K562 (cell line): ENCODE results near the gene TUBB4B. TPM values are rescaled to one million over a fixed set of nuclear protein-coding genes. Genes with fewer than 3 reads are reported as not detected.

Experiments
- BCL6 ChIP-seq: fragments of 250-450 bp; sonication (Bioruptor Pico); IDR thresholded peaks from 2 replicates; pipeline ENCODE4 v1.4.0; 2020
- C11orf30 ChIP-seq: fragments of 450-650 bp; IDR thresholded peaks from 2 replicates; pipeline ENCODE4 v1.6.1; 2016; ENCODE audit warnings: low read depth, mild to moderate bottlenecking
- ETV6 ChIP-seq, 3 experiments: fragments of 150-350 bp in 1 of 3; sonication (generic) in 1 of 3; formaldehyde crosslinking in 1 of 3; IDR thresholded peaks; 2 replicates each; pipeline versions ENCODE4 v1.6.1 to v1.8.0; 2014 to 2022; ENCODE audit warnings: borderline replicate concordance in 2 of 3, low read depth in 2 of 3, antibody characterized with exemption in 1 of 3, low read length in 1 of 3, mild to moderate bottlenecking in 1 of 3, missing genetic modification reagents in 1 of 3
- FOXK2 ChIP-seq, 2 experiments: fragments of 450-650 bp; IDR thresholded peaks in 1 of 2; conservative IDR thresholded peaks in 1 of 2; 2 replicates each; pipeline ENCODE4 v1.6.1; 2016; ENCODE audit warnings: low read depth in 2 of 2, mild to moderate bottlenecking in 1 of 2
- GABPA ChIP-seq: fragments of 200-800 bp; sonication (Bioruptor generic); conservative IDR thresholded peaks from 2 replicates; pipeline ENCODE4 v1.6.1; 2016; ENCODE audit warnings: low read depth, missing genetic modification characterization, missing compliant biosample characterization
- GTF2F1 ChIP-seq: IDR thresholded peaks from 2 replicates; pipeline ENCODE4 v1.6.1; 2011; ENCODE audit warnings: low read depth, low read length, improper control_type of control experiment
- HMG20B ChIP-seq: fragments of 250-450 bp; sonication (Bioruptor Pico); IDR thresholded peaks from 2 replicates; pipeline ENCODE4 v1.5.0; 2021; ENCODE audit warnings: mild to moderate bottlenecking
- ID3 ChIP-seq, 2 experiments: fragments of 250-450 bp in 1 of 2; fragments of 450-650 bp in 1 of 2; sonication (Bioruptor Pico) in 1 of 2; IDR thresholded peaks; 2 replicates each; pipeline versions ENCODE4 v1.6.1 to v1.8.0; 2016 to 2021; ENCODE audit warnings: mild to moderate bottlenecking in 2 of 2, moderate library complexity in 2 of 2, missing compliant biosample characterization in 1 of 2, missing genetic modification characterization in 1 of 2
- MAZ ChIP-seq, 2 experiments: fragments of 450-650 bp in 1 of 2; sonication (generic) in 1 of 2; formaldehyde crosslinking; IDR thresholded peaks in 1 of 2; conservative IDR thresholded peaks in 1 of 2; 2 replicates each; pipeline versions ENCODE4 v1.4.0 to v1.5.0; 2020; ENCODE audit warnings: mild to moderate bottlenecking in 1 of 2, missing genetic modification reagents in 1 of 2
- MEIS2 ChIP-seq: fragments of 450-650 bp; IDR thresholded peaks from 2 replicates; pipeline ENCODE4 v1.6.1; 2014; ENCODE audit warnings: mild to moderate bottlenecking; ENCODE audit not compliant: partially characterized antibody
- PHB ChIP-seq: fragments of 250-450 bp; sonication (Bioruptor Pico); IDR thresholded peaks from 2 replicates; pipeline ENCODE4 v1.5.0; 2021
- POLR2B ChIP-seq: fragments of 450-650 bp; IDR thresholded peaks from 2 replicates; pipeline ENCODE4 v1.6.1; 2018; ENCODE audit warnings: low read depth; ENCODE audit not compliant: partially characterized antibody
- PURB ChIP-seq: sonication (generic); formaldehyde crosslinking; IDR thresholded peaks from 2 replicates; pipeline ENCODE4 v1.9.0; 2021; ENCODE audit warnings: low read depth, mild to moderate bottlenecking, missing genetic modification reagents
- SAP30 ChIP-seq: fragments of 200-600 bp; sonication (generic); IDR thresholded peaks from 2 replicates; pipeline ENCODE4 v1.6.1; 2012; ENCODE audit warnings: borderline replicate concordance, low read depth, mild to moderate bottlenecking, moderate library complexity, low read length, control low read depth, inconsistent platforms; ENCODE audit not compliant: insufficient read depth, poor library complexity, severe bottlenecking
- TCF3 ChIP-seq: sonication (generic); formaldehyde crosslinking; IDR thresholded peaks from 2 replicates; pipeline ENCODE4 v1.4.0; 2020; ENCODE audit warnings: mild to moderate bottlenecking, missing genetic modification reagents
- ZBTB1 ChIP-seq: sonication (generic); formaldehyde crosslinking; IDR thresholded peaks from 2 replicates; pipeline ENCODE4 v1.8.1; 2023; ENCODE audit warnings: missing genetic modification reagents, low read depth, mild to moderate bottlenecking, borderline replicate concordance
- ZNF280A ChIP-seq: fragments of 450-650 bp; IDR thresholded peaks from 2 replicates; pipeline ENCODE4 v1.6.1; 2018; ENCODE audit warnings: mild to moderate bottlenecking, low read depth; ENCODE audit not compliant: partially characterized antibody
- ZNF561 ChIP-seq: fragments of 450-650 bp; formaldehyde crosslinking; conservative IDR thresholded peaks from 2 replicates; pipeline ENCODE4 v1.4.0; 2020; ENCODE audit warnings: mild to moderate bottlenecking, moderate library complexity
- polyA plus RNA-seq, 8 experiments: library from polyadenylated mRNA; depleted of rRNA in 4 of 8; stranded (reverse) in 5 of 8; unstranded in 3 of 8; fragments of >200 nt; fragmentation: Nextera tagmentation in 2 of 8; fragmentation: Illumina TruSeq in 1 of 8; extraction: Ambion mirVana in 2 of 8; extraction: Trizol in 1 of 8; gene quantifications; 2 replicates each; pipeline versions ENCODE4 v1.2.1 to v1.2.3, GENCODE V29; 2011 to 2014; ENCODE audit warnings: inconsistent platforms in 1 of 8, missing spikeins in 1 of 8
- total RNA-seq, 7 experiments: library from RNA; depleted of rRNA in 6 of 7; stranded (reverse); fragments of >200 nt in 6 of 7; fragmentation: Illumina TruSeq in 2 of 7; extraction: Trizol in 2 of 7; gene quantifications; 2 replicates each; pipeline versions ENCODE4 v1.2.1 to v1.2.3, GENCODE V29; 2011 to 2021; ENCODE audit warnings: low replicate concordance in 1 of 7
- TF ChIP-seq, protein P1 (sequence below): fragments of 250-450 bp; sonication (Bioruptor Pico); IDR thresholded peaks from 2 replicates; pipeline ENCODE4 v1.4.0; 2020; ENCODE audit warnings: mild to moderate bottlenecking, moderate library complexity
- TF ChIP-seq, protein P2 (sequence below): fragments of 200-800 bp; sonication (Bioruptor generic); IDR thresholded peaks from 2 replicates; pipeline ENCODE4 v1.6.1; 2017; ENCODE audit warnings: missing genetic modification characterization, missing compliant biosample characterization

TUBB4B gene
- total and polyA plus RNA-seq, 9 of the 15 experiments (the other 6 are each of a cell fraction or from before 2014, with no cell fraction given), result 24.1 to 443 (median 268) TPM

DNA sequence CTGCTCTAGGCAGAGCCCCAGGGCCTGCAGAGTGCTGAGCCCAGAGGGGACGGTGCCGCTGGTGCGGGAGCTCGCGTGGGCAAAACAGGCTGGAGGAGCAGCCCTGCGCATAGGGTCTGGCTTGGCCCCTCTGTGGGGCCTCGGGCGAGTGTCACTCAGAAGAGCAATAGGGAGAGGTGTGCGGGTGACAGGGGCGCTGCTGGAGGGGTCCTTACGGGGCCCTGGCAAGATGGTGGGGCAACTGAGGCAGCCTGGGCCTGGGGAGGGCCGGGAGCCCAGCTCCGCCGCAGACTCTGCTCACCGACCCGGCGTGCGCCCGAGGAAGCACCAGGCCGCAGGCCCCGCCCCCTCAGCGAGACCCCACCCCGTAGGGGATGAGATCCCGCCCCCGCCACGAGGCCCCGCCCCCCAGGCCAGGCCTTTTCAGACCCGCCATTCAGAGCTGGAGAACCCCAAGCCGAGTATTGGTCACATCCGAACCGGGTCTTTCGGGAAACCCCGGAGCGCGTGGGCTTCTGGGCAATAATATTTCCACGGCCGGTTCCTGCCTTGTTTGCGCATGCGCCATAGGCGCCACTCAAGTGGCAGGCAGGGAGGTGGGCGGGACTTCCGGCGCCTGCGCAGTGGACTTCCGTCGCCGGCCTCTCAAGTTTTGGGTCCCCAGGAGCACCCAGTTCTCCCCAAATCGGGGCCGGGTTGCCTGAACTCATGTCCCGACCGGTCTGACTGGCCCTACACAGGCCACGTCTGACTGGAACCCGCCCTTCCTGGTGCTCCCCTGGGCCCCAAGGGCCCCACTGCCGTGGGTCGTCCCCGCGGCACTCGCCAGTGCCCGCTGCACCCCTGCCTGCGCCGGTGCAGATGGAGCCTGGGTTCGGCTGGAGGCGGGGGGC is 17.8 kb upstream of the TUBB4B start (continued):
- TF ChIP-seq, protein P1, sequence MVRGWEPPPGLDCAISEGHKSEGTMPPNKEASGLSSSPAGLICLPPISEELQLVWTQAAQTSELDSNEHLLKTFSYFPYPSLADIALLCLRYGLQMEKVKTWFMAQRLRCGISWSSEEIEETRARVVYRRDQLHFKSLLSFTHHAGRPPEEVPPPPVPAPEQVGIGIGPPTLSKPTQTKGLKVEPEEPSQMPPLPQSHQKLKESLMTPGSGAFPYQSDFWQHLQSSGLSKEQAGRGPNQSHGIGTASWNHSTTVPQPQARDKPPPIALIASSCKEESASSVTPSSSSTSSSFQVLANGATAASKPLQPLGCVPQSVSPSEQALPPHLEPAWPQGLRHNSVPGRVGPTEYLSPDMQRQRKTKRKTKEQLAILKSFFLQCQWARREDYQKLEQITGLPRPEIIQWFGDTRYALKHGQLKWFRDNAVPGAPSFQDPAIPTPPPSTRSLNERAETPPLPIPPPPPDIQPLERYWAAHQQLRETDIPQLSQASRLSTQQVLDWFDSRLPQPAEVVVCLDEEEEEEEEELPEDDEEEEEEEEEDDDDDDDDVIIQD (CRISPR knock-in tag), result no peak
- TF ChIP-seq GTF2F1 (0 out of 2 replicates have a peak, but pooled peaks have one; percentile 46), ZNF280A (no peak), PURB (CRISPR knock-in tag) (no peak), BCL6 (CRISPR knock-in tag) (no peak), TCF3 (no peak), SAP30 (no peak), GABPA (tag) (peak; percentile 97), FOXK2 (conservative IDR thresholded peaks at IDR 0.05 in 1 of 2, IDR thresholded peaks at IDR 0.05 in 1 of 2; ENCODE audit: low read depth in 2 of 2) (peak in 1 of 2 experiments; percentile 55; a peak in 1 of 4 replicates), MAZ (CRISPR knock-in tag; conservative IDR thresholded peaks at IDR 0.05 in 1 of 2, IDR thresholded peaks at IDR 0.05 in 1 of 2) (peak; percentile 16 to 50; a peak in 3 of 4 replicates), ETV6 (IDR thresholded peaks at IDR 0.05; ENCODE audit: borderline replicate concordance in 1 of 2, low read depth in 2 of 2, low read length in 1 of 2) (peak in 1 of 2 experiments; percentile 17; a peak in 1 of 4 replicates), ETV6 (CRISPR knock-in tag; IDR thresholded peaks at IDR 0.05; ENCODE audit: borderline replicate concordance) (no peak), ZNF561 (CRISPR knock-in tag) (no peak), ZBTB1 (CRISPR knock-in tag) (0 out of 2 replicates have a peak, but pooled peaks have one; percentile 6), POLR2B (peak; percentile 84), C11orf30 (peak; percentile 89), PHB (CRISPR knock-in tag) (0 out of 2 replicates have a peak, but pooled peaks have one; percentile 22), MEIS2 (peak; percentile 92), ID3 (CRISPR knock-in tag; IDR thresholded peaks at IDR 0.05) (no peak), ID3 (tag; IDR thresholded peaks at IDR 0.05) (0 out of 2 replicates have a peak, but pooled peaks have one; percentile 32), HMG20B (CRISPR knock-in tag) (no peak)
- TF ChIP-seq, protein P2, sequence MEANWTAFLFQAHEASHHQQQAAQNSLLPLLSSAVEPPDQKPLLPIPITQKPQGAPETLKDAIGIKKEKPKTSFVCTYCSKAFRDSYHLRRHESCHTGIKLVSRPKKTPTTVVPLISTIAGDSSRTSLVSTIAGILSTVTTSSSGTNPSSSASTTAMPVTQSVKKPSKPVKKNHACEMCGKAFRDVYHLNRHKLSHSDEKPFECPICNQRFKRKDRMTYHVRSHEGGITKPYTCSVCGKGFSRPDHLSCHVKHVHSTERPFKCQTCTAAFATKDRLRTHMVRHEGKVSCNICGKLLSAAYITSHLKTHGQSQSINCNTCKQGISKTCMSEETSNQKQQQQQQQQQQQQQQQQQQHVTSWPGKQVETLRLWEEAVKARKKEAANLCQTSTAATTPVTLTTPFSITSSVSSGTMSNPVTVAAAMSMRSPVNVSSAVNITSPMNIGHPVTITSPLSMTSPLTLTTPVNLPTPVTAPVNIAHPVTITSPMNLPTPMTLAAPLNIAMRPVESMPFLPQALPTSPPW (CRISPR knock-in tag), result peak; percentile 55
